ENCODE results near the gene RNF151. TPM values are rescaled to one million over a fixed set of nuclear protein-coding genes. Genes with fewer than 3 reads are reported as not detected.
A peak's percentile ranks its signal among the peaks of the same experiment; 100 is the strongest.
"Not testable (repeated sequence)": the region's sequence is repeated elsewhere in the genome, so short reads cannot be mapped to it uniquely, and the experiment has no call there.

Gene RNF151
- total RNA-seq, 1 donor from 2014 or later: not detected

DNA sequence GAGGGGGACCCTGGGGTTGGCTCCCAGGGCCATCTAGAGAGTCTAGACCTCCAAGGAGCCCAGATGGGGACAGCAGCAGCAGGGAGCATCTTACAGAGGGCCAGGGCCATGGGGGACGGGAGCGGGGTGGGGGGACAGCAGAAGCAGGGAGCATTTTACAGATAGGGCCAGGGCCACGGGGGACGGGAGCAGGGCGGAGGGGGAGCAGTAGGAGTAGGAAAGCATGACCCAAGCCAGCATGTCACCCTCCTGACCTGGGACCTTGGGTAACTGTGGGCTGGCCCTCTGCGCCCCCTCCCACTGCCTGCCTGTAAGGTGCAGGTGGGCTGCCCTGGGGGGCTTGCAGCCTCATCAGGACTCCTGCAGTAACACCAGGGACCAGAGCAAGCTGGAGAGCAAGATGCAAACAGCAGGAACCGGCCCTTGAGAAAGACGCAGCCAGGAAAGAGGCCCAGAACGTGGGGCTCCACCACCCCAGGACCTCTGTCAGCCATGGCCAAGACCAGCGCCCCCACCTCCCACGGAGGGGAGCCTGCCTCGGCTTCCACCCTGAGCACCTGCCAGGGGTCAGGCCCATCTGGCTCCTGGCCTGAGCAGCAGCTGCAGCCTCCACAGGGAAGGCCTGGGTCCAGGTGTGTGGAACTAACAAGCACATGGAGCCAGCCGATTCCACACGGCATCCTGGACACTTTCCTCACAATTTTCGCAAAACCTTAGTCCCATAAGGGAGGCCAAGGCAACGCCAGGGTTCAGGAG is 40.6 kb downstream of the RNF151 start:
- no peak for DNase-seq (ENCODE audit: low spot score)

- DNase-seq (ENCODE audit: low spot score): no peak
Measured at GRCh38 chr16:2008009-2008526, 41.4 kb downstream of the RNF151 start.

- DNase-seq (ENCODE audit: low spot score): no peak
Measured at GRCh38 chr16:2008631-2009163, 42.0 kb downstream of the RNF151 start.

- DNase-seq (ENCODE audit: low spot score): no peak
Measured at GRCh38 chr16:2009164-2009711, 42.6 kb downstream of the RNF151 start.

GRCh38 chr16:2009791-2010510 is 43.3 kb downstream of the RNF151 start, which contains the start of gene ZNF598:
Gene ZNF598, minus strand, starts transcription at chr16:2009821.
- DNase-seq (ENCODE audit: low spot score): peak; percentile 77

- not testable (repeated sequence) for DNase-seq (ENCODE audit: low spot score)
Measured at GRCh38 chr16:2011726-2012125, 45.1 kb downstream of the RNF151 start.

GRCh38 chr16:2013527-2013926 is 46.9 kb downstream of the RNF151 start:
- DNase-seq (ENCODE audit: low spot score): no peak

DNA sequence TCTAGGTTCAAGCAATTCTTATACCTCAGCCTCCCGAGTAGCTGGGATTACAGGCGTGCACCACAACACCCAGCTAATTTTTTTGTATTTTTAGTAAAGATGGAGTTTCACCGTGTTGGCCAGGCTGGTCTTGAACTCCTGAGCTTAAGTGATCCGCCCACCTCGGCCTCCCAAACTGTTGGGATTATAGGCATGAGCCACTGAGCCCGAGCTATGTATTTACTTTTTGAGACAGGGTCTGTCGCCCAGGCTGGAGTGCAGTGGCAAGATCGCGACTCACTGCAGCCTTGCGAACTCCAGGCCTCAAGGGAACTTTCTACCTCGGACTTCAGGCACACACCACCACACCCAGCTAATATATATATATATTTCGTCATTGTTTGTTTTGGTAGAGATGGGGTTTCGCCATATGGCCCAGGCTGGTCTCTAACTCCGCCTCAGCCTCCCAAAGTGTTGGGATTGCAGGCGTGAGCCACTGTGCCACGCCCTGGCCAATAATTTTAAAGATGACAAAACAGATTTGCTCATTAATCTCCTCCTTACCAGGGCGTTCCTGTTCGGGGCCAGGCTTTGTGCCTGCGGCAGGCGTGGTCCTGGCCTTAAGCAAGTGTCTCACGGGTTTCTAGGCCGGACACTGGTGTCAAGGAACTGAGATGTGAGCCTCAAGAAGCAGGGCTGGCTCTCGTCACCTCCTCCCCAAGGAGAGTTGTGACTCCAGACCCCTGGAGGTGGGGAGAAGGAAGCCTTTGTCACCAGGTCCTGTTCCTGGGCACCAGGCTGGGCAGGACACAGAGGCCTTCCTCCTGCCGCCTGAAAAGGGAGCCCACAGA is 48.7 kb downstream of the RNF151 start:
- DNase-seq (ENCODE audit: low spot score): no peak

DNA sequence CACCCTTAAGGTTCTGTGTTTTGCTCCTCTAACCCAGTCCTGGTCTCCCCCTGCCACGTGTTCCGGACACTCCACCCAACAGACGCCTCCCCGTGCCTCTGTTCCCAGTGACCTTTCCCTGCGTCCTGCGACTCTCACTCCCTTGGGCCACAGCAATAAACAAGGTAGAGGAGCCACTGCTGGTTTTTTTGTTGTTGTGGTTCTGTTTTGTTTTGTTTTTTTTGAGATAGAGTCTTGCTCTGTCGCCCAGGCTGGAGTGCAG is 49.2 kb downstream of the RNF151 start:
- DNase-seq (ENCODE audit: low spot score): no peak

- no peak for DNase-seq (ENCODE audit: low spot score)
Measured at GRCh38 chr16:2016407-2016922, 49.8 kb downstream of the RNF151 start.

Other genes starting within 250 kb of the RNF151 start
- 129 TPM for gene NME3, start 195.3 kb upstream of the RNF151 start, total RNA-seq
- gene EME2, start 194.0 kb upstream of the RNF151 start, total RNA-seq: 31.9 TPM
- gene MRPS34, start 193.7 kb upstream of the RNF151 start, total RNA-seq: 87.7 TPM
- gene SPSB3, start 184.3 kb upstream of the RNF151 start, total RNA-seq: 57.9 TPM
- gene NUBP2, start 183.9 kb upstream of the RNF151 start, total RNA-seq: 54.4 TPM
- gene IGFALS, start 173.2 kb upstream of the RNF151 start, total RNA-seq: 29.3 TPM
- gene HAGH, start 140.0 kb upstream of the RNF151 start, total RNA-seq: 82.2 TPM
- gene FAHD1, start 139.7 kb upstream of the RNF151 start, total RNA-seq: 49.6 TPM
- 0.17 TPM for gene MEIOB, start 94.7 kb upstream of the RNF151 start, total RNA-seq
- not detected for gene HS3ST6, start 48.4 kb upstream of the RNF151 start, total RNA-seq
- gene MSRB1, start 23.7 kb upstream of the RNF151 start, total RNA-seq: 41.2 TPM
- not detected for gene RPL3L, start 12.2 kb upstream of the RNF151 start, total RNA-seq
- 145 TPM for gene NDUFB10, start 7.3 kb upstream of the RNF151 start, total RNA-seq
- gene RPS2, start 2.0 kb upstream of the RNF151 start, total RNA-seq: 1,121 TPM
- 32.5 TPM for gene TBL3, start 5.2 kb downstream of the RNF151 start, total RNA-seq
- 2.7 TPM for gene NOXO1, start 14.6 kb downstream of the RNF151 start, total RNA-seq
- 34.3 TPM for gene GFER, start 17.3 kb downstream of the RNF151 start, total RNA-seq
- gene SYNGR3, start 23.1 kb downstream of the RNF151 start, total RNA-seq: 1.4 TPM
- gene ZNF598, start 43.0 kb downstream of the RNF151 start, total RNA-seq: 42.1 TPM
- 1.6 TPM for gene NPW, start 52.9 kb downstream of the RNF151 start, total RNA-seq
- gene NHERF2, start 60.0 kb downstream of the RNF151 start, total RNA-seq: 121 TPM
- 33.9 TPM for gene NTHL1, start 81.0 kb downstream of the RNF151 start, total RNA-seq
- 185 TPM for gene TSC2, start 81.1 kb downstream of the RNF151 start, total RNA-seq
- gene PKD1, start 169.0 kb downstream of the RNF151 start, total RNA-seq: 154 TPM
- 7.7 TPM for gene RAB26, start 181.8 kb downstream of the RNF151 start, total RNA-seq
- 100 TPM for gene TRAF7, start 188.9 kb downstream of the RNF151 start, total RNA-seq
- gene CASKIN1, start 229.7 kb downstream of the RNF151 start, total RNA-seq: 0.58 TPM
- 31.2 TPM for gene MLST8, start 238.6 kb downstream of the RNF151 start, total RNA-seq
- gene BRICD5, start 244.0 kb downstream of the RNF151 start, total RNA-seq: 15.2 TPM
- gene PGP, start 248.0 kb downstream of the RNF151 start, total RNA-seq: 19.7 TPM